Measurements from ENCODE around the gene GADD45GIP1. TPM values are rescaled to one million over a fixed set of nuclear protein-coding genes. Genes with fewer than 3 reads are reported as not detected.

GADD45GIP1 gene
- polyA plus RNA-seq, 1 of the 3 experiments (the other 2 are of a cell fraction), result 91.8 TPM

- POLR2A ChIA-PET, result interaction anchor here (0.7 to 1.7 kb wide), 8 partner anchors 11 to 42 kb away, joined by 3 to 10 read pairs (median 3); partner anchors contain the start of genes GCDH and RAD23A
- Histone ChIP-seq H3K4me2 (no peak overlapping the region), H3K36me3 (replicated peaks in 1 of 2; ENCODE audit: control insufficient read depth in 1 of 2, insufficient read depth in 2 of 2, low read length in 1 of 2) (no peaks in the 10 kb centered on the region), H3K9me2 (no peaks in the 10 kb centered on the region), H3K9ac (no peak overlapping the region), H3K27ac (ENCODE audit: low read depth in 2 of 2, low read length in 1 of 2) (peak overlapping the region in 1 of 2 experiments; percentile 78; a peak in 2 of 4 replicates), H3K4me1 (ENCODE audit: control insufficient read depth in 1 of 2, insufficient read depth in 2 of 2, low read depth in 1 of 2, low read length in 1 of 2) (peaks cover 5 to 22% of the 10 kb centered on the region in 2 experiments; a peak in 3 of 4 replicates), H2AFZ (ENCODE audit: low read depth) (peak overlapping the region; percentile 5; the same call in 1 of the 2 replicates), H3F3A (replicated peaks; ENCODE audit: insufficient read depth) (no peaks in the 10 kb centered on the region), H3K27me3 (ENCODE audit: insufficient read depth) (no peaks in the 10 kb centered on the region), H3K79me2 (ENCODE audit: insufficient read depth) (no peaks in the 10 kb centered on the region), H4K20me1 (ENCODE audit: insufficient read depth) (no peaks in the 10 kb centered on the region), H3K4me3 (ENCODE audit: low read depth in 2 of 2, low read length in 1 of 2) (no peak overlapping the region), H3K9me3 (no peaks in the 10 kb centered on the region)
- CTCF ChIA-PET, result interaction anchor here (1.0 to 1.9 kb wide), 3 partner anchors 10 to 152 kb away, joined by 3 to 6 read pairs (median 4); no protein-coding TSS in a partner anchor
- WGBS (ENCODE audit: low lambda C conversion rate), result 56% methylated on average over 4 of the region's 4 CpGs
- no peak for TF ChIP-seq FOSL2 (IDR thresholded peaks at IDR 0.05; ENCODE audit: borderline replicate concordance, low read depth)
- TF ChIP-seq MXI1 (IDR thresholded peaks at IDR 0.05; ENCODE audit: low read depth, low read length), result no peak
- TF ChIP-seq ELF1 (IDR thresholded peaks at IDR 0.05), result no peak
- no peak for TF ChIP-seq POLR2AphosphoS5 (IDR thresholded peaks at IDR 0.05; ENCODE audit: low read depth, low read length)
- TF ChIP-seq PBX3 (IDR thresholded peaks at IDR 0.05), result no peak
- TF ChIP-seq SMC3 (IDR thresholded peaks at IDR 0.05; ENCODE audit: low read depth, low read length), result no peak
- no peak for TF ChIP-seq RXRA (IDR thresholded peaks at IDR 0.05; ENCODE audit: borderline replicate concordance, low read depth)
- no peak for TF ChIP-seq USF2 (IDR thresholded peaks at IDR 0.05; ENCODE audit: borderline replicate concordance, low read depth, low read length)
- TF ChIP-seq MEF2A (IDR thresholded peaks at IDR 0.05; ENCODE audit: borderline replicate concordance, low read depth), result no peak
- TF ChIP-seq IRF3 (IDR thresholded peaks at IDR 0.05; ENCODE audit: low read depth, low read length), result no peak
- no peak for TF ChIP-seq TEAD4 (IDR thresholded peaks at IDR 0.05; ENCODE audit: borderline replicate concordance, insufficient read depth)
- no peak for TF ChIP-seq TAF1 (IDR thresholded peaks at IDR 0.05; ENCODE audit: borderline replicate concordance, low read depth, low read length)
- no peak for TF ChIP-seq ZBTB33 (IDR thresholded peaks at IDR 0.05; ENCODE audit: borderline replicate concordance, low read depth)
- no peak for TF ChIP-seq RAD21 (IDR thresholded peaks at IDR 0.05; ENCODE audit: low read length)
- TF ChIP-seq GABPA (IDR thresholded peaks at IDR 0.05; ENCODE audit: low read depth), result no peak
- TF ChIP-seq EP300 (IDR thresholded peaks at IDR 0.05; ENCODE audit: borderline replicate concordance in 1 of 2, low read depth in 1 of 2, low read length in 1 of 2), result no peak
- TF ChIP-seq CHD2 (IDR thresholded peaks at IDR 0.05; ENCODE audit: low read length, partially characterized antibody), result no peak
- DNase-seq, result no peak
Observed at GRCh38 chr19:12912571-12912970, 44.5 kb downstream of the GADD45GIP1 start.
